SKM-1 treated with dmso at 0.1 percent for 144 hours (cell line): Measurements from ENCODE around the gene NABP1.

ENCODE experiments used
- DNase-seq: peaks from one replicate; lab custom pipeline; 2025; ENCODE audit not compliant: unreplicated experiment; lab: John Stamatoyannopoulos, UW

Gene NABP1

DNA sequence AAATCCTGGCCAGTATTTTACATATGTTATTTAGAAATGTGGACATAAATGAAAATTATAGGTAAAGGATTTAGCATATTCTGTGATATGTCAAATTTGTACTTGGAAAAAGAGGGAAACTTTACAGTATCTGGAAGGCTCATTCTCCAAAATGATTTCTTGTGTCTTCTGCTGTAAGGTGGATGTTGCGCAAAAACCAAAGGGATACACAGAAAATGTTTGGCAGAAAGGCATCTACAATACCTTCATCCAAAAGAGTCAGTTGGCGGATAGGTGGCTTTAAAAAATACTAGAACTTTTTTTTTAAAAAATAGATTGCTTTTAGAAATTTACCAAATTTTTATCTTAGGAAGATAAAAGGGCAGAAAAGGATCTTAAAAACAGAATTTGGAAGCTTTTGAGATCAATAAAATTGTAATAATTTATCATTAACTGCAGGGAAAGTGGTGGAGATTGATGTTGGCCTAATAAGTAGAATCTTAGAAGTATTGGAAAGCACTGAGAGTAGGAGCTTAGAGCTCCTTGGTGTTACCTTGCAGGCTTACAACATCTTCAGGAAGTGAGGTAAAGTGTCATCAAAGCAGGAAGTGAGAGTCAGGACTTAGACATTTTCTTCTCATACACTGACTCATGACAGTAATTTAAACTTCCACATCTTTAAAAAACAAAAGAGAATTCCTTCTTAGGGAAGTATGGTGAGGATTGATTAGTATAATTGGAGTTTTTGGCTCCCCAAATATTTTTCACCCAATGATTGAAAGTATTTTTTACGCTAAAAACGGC, 2.1 kb downstream of the NABP1 start:
- DNase-seq = peak; percentile 88

DNA sequence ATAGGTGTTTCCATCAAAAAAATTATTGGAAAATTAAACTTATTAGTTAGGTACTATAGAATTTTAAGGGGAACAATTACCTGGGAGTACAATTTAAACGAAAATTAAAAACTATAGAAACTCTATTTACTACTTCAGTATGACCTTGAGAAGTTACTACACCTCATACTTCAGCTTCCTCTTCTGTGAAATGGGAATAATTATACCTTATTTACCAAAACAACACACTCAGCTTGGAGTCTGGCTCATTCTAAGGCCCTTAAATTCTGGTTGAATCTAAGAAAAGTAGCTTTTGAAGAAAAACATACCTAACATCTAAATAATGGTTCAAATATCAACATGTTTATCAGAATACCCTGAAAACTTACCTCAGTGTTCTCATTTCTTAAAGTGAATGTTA, 2.7 kb downstream of the NABP1 start:
- DNase-seq = no peak

DNA sequence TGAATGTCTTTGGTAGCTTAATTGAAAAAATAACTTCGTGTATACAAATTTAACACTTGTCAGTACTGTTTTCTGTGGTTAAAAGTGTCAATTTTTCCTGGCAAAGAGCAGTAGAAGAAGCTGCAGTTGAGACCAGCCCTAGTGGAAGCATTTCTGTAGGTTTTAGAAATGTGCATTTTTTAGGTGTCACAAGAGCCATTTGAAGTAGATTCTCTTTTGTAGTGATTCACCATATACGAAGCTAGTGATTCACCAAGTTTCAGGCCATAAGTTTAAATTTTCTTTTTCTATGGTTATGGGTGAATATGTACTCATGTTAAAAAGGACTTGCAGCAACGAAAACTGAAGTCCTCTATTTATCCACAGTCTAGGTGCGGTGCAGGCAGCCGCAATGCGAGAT, 4.2 kb downstream of the NABP1 start:
- DNase-seq = no peak

DNA sequence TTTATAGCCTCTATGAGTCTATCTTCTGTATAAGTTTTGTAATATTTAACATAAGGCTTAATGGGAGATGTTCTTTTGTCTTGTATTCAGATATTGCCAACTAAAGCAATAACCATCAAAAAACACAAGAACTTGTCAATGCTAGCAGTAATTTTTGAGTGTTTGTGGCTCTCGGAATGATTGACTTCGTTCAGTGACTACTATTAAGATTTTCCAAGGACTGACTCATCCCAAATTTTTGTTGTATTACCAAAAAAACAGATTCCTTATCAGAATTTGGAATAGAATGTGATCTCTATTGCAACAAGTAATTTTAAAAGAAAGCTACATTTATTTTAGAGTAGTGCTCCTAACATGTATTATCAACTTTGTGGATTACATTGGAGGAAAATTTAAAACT, 8.1 kb downstream of the NABP1 start:
- no peak for DNase-seq

DNA sequence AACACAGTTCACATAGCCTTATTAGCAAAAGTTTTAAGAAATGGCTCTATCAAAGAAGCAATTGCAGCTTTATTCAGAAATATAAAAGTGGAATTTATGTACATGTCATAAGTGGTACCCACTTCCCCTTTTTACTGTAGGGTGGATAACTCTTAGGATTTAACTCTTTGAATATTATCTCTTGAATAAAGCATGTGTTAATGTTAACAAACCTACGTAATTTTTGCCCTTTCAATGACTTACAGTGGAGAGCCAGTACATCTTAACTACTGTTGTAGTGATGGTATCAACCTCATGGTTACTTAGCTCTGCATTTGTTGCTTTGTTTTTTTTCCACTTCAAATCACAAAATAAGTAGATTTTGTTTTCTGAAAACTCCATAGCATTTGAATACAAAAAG, 8.8 kb downstream of the NABP1 start:
- no peak for DNase-seq

DNA sequence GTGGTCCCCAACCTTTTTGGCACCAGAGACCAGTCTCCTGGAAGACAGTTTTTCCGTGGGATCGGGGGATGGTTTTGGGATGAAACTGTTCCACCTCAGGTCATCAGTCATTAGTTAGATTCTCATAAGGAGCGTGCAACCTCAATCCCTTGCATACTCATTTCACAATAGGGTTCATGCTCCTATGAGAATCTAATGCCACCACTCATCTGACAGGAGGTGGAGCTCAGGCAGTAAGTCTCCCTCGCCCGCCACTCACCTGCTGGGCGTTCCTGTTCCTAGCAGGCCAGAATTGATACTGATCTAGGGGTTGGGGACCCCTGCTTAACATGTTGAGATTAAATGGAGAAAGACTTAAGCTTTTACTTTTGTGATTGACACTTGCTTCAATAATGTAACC, 9.9 kb downstream of the NABP1 start:
- no peak for DNase-seq

DNA sequence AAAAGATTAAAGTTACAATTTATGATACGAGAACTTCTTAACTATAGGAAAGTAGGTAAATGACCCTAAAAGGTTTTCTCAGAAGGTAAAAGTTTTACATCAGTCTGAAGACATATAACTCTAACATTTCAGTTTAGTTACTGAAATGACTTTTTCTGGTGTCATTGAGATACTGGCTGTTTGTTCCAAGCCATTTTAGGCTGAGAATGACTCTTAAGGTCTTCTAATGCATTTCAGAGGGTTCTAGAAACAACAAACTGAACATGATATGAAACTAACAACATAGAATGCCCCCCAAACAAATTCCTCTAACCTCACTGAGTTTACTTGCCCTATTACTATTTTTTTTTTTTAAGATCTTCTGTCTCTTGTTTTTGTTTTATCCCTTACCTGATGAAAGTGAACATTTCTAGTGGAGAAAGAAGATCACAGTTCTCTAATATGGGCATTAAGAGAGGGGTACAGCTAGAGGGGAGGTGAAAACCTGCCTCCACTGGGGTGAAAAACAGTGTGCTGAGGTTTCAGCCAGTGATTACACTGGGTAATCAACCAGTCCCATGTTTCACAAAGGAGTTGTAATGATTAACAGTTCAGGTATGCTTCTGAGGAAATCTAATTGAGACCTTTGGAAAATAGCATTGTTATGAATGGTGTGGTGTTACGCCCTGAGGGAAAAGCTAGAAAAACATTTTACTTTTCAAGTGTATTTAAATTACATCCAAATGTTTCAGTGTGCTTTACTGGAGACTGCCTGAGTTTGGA, 11.2 kb downstream of the NABP1 start:
- DNase-seq = no peak

DNA sequence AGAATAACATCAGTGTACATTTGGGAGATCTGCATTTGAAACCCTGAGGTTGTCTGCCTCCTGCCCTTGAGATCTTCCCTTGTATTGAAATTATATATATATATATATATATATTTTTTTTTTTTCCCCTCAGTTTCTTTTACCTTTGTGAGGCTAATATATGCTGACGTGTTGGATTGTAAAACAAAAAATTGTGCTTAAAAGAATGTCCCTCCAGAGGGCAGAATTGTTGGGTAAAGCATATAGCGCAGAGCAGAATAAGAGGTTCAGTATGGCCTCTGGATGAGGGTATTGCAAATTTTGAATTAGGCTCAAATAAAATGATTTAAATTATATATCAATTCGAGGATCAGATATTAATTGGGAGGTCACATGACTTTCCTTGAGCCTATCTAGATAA, 12.4 kb downstream of the NABP1 start:
- DNase-seq = no peak

DNA sequence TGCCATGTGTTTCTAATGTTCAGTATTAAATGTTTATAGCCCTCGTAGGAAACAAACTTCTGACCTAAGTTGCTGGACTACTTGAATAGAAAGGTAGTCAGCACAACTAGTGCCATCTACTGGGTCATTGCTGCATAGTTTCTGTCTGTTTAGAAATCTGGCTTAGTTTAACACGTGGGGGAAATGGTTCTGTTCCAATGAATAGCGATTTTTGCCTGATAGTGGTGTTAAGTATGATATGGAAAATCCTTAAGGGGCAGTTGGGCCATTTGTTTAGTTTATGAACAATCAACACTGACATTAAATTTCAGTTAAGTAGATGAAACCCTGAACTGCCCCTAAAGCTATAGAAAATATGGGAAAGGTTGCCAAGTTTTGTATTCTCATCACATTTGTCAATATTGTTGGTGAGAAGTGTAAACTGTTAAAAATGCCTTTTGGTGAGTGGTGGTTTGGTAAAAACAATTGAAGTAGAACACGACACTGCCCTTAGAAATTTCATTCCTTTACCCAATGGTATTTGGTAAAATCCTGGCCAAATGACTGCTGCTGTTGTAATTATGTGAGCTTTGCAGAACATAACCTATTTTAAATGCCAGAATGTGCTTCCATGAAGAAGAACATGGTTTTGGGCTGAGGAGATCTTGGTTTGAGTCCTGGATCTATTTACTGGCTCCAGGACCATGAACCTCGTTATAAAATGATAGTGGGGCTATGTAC, 13.2 kb downstream of the NABP1 start:
- DNase-seq = peak; percentile 38

DNA sequence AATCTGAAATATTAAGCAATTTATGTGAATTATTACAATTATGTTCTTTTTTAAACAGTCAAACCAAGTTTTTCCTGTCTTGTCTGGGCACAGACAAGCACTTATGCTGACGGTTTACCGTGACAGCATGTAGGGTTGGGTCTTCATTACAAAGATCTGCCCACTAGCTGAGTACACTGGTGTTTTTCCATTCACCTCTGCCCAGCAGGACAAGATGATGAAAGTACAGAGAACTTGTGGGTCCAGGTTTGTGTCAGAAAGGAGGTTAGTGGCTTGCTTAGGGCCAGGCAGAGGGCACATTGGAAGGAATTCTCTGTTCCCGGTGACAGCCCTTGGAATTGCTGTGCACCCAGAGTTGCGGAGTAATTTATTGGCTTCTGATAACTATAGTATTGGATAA, 14.0 kb downstream of the NABP1 start:
- no peak for DNase-seq

DNA sequence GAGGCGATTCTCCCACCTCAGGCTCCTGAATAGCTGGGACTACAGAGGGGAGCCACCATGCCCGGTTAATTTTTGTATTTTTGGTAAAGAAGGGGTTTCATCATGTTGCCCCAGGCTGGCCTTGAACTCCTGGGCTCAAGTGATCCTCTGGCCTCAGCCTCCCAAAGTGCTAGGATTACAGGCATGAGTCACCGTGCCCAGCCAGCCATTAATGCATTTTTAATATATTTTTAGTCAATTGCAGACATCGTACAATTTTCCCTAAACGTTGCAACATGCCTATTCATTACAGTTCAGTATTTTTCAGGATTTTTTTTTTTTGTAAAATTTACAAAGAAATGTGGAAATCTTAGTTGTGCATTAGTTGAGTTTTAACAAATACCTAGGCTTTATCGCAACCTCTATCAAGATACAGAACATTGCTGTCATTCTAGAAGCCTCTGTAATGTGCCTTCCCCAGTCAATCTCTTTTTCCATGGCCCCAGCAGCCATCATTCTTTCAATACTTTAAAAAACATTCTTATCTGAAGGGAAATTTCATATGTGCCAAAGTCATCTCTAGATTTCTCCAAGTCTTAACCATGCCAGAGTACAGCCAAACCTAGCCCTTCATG, 14.7 kb downstream of the NABP1 start:
- no peak for DNase-seq

DNA sequence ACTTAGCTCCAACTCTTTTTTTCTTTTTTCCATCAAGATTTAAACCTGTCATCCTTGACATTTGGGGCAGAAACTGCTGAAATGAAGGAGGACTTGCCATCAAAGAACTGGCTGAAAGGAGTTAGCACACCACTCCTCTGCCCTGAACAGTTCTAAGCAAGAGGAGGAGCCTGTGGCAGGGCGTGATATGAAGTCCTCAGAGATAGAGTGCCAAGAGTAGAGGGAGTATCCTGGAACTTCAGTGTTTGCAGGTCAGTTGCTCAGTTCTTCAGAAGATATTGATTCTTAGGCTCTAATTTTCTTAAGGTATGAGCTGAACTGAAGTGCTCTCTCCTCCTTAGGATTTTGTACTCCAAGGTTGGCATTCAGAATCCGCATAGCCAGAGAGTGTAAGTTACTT, 15.2 kb downstream of the NABP1 start:
- no peak for DNase-seq

DNA sequence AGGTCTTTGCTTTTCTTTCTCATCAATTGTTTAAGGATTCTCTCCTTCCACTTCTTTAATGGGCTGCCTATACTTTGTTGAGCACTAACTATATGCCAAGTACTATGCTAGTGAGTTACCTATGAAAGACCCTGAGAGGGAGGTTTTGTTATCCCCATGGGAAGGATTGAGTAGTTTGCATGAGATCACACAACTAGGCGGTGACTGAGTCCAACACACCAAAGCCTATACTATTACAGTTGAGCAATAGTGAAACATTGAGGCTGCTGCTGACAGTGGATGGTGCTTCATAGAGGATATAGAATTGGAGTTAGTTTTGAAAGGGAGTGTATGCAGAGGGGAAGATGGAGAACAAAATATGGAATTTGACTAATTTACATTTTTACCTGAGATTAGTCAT, 15.8 kb downstream of the NABP1 start:
- DNase-seq = no peak

DNA sequence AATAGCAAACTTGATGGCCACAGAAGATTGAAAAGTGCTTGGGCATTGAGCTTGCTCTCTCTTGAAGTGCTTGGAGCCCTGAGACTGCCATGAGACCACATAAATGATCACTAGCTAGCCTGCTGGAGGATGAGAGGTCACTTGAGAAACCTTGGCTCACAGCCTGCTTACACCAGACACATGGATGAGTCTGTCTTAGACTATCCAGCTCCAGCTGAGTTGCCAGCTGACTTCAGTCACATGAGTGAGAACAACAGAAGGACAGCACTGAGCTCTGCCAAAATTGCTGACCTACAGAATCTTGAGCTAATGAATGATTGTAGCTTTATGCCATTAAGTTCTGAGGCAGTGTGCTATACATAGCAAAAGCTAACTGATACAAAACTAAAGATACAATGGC, 18.1 kb downstream of the NABP1 start:
- DNase-seq = no peak

DNA sequence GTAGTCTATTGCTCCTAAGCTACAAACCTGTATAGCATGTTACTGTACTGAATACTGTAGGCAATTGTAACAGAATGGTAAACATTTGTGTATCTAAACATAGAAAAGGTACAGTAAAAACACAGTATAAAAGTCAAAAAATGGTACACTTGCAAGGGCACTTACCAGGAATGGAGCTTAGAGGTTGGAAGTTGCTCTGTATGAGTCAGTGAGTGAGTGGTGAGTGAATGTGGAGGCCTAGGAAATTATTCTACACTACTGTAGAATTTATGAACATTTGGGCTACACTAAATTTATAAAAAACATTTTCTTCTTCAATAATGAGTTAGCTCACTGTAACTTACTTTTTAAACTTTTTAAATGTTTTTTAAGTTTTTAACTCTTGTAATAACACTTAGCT, 19.0 kb downstream of the NABP1 start:
- DNase-seq = no peak

DNA sequence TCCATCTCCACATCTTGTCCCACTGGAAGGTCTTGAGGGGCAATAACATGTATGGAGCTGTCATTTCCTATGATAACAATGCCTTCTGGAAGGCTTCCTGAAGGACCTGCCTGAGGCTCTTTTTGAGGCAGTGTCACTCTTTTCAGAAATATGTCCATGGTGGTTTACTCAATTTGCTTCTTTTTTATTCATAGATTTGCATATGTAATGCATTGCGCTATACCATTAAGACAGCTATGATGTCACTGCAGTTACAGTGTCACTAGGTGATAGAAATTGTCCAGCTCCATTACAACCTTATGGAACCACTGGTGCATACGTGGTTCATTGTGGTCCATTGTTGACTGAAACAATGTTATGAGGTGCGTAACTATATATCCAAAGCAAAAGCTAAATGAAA, 19.9 kb downstream of the NABP1 start:
- no peak for DNase-seq

DNA sequence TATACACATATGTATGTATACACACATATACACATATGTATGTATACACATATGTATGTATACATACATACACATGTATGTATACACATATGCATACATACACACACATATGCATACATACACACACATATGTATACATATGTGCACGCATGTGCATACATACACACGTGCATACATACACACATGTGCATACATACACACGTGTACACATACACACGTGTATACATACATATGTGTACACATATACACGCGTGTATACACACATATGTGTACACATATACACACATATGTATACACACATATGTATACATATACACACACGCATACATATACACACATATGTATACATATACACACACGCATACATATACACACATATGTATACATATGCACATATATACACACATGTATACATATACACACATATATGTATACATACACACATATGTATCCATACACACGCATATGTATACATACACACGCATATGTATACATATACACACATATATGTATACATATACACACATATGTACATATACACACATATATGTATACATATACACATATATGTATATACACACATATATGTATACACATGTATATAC, 21.5 kb downstream of the NABP1 start:
- no peak for DNase-seq

DNA sequence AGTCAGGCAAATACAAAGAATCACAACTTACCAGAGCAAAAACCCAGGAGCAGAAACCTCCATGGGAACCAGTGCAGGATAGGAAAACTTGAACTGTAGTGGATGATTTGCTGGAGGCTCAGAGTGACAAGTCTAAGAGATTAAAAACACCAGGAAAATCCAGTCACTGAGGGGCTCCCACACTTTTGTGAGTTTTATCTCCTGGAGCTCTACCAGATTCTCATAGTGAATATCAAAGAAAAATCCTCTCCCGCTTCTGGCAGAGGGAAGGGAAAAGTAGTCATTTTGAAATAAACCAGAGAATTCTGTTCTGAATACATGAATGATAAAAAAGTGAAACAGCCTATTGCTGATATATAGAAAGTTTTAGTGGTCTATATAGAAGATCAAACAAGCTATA, 23.1 kb downstream of the NABP1 start:
- DNase-seq = no peak

DNA sequence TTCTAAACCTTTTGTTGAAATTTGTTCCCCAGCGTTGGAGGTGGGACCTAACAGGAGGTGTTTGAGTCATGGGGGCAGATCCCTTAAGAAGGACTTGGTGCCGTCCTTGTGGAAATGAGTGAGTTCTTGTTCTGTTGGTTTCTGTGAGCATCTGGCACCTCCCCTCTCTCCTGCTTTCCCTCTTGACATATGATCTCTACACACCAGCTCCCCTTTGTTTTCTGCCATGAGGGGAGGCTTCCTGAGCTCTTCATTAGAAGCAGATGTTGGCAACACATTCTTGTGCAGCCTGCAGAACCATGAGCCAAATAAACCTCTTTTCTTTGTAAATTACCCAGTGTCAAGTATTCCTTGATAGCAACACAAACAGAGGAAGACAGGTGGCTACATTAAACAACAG, 23.8 kb downstream of the NABP1 start:
- no peak for DNase-seq

DNA sequence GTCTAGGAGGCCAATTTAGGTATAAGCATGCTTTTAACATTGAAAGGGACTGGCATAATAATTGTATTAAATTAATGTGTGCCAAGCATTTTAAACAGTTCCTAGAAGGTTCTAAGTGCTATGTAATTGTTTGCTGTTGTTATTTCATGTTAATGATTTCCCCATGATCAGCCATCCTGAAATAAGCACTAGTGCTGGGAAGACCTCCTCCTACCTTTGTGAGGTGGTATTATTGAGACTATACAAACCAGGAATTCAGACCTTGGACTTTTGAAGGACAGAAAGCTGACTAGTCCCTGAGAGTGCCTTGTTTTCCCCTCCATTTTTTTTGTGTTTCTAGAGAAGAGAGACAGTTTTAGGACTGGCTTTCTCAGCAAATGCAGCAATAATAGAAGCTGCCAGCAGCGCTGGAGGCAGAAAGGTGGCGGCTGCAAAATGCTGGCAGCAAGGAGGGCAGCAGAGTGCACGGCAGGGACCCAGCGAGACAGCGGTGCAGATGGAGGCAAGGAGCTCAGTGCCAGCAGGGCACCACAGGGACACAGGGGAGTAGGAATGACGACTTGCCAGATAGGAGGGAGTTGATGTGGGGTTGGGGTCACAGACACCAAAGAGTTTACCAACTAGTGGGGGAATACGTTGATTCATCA, 25.3 kb downstream of the NABP1 start:
- DNase-seq = no peak

DNA sequence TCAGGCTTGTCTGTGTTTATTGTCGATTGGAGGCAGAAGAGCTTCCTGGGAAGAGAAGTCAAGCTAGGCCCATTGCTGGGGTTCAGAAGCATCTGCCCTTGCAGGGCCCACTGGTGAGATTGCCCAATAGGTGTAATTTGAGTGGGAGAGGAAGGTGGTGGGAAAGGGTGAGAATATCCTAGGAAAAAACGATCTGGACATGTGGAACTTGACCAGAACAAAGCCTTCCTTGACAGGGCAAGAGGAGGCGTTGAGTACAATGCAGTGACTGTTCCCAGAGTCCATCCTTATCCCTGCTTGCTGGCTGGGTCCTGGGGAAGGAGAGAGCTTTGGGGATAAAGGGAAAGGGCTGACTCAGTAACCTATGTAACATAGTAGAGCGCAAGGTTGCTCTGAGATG, 27.1 kb downstream of the NABP1 start:
- no peak for DNase-seq
